ENCODE data around the gene MPHOSPH6. TPM values are rescaled to one million over a fixed set of nuclear protein-coding genes. Genes with fewer than 3 reads are reported as not detected.

Gene MPHOSPH6
- total and polyA plus RNA-seq, 2 of the 13 experiments (the other 11 are each of a cell fraction or from before 2014, with no cell fraction given): 28.4 to 76.4 TPM

DNA sequence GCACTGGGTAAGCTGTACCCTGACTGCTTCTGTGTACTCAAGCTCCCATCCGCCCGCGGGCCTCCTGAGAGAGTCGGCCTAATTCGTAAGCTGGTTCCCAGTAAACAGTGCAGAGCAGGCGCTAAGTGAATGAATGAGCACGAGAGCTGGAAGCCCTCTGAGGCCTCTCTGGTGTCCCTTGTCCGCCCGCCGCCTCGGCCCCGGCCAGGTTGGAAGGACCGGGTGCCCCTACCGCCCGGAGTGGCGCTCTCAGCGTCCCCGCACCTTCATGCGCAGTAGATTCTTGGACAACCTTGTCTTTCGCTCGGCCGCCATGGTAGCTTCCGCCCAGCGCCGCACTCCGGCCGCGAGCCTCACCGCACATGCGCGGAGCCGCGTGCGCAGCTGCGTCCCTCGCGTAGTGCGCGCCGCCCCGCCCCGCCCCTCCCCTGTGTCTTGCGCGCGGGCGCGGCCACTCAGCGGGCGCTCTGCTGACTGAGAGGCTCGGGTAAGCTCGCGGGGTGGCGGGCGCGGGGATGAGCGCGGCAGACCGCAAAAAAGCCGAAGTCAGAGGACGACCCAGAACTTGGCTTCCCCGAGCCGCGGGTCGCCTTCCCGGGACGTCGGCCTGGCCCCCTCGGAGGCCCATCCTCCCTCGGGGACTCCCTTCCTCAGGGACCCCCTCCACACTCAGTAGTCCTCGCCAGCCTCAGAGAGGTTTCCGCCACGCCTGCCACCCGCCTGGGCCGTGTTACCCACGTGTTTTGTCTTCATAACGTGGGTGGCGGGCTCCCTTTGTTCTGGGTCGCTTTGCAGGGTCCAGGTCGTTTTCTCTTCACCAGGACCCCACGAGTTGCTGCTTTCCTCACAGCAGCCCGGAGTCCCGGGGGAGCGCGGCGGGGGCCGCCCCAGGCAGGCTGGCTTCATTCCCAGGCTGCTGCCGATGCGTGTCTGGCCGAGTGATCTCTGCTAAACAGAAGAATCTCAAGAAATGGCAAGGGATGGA lies at the start of gene MPHOSPH6 (continued):
- TF ChIP-seq, protein P1, sequence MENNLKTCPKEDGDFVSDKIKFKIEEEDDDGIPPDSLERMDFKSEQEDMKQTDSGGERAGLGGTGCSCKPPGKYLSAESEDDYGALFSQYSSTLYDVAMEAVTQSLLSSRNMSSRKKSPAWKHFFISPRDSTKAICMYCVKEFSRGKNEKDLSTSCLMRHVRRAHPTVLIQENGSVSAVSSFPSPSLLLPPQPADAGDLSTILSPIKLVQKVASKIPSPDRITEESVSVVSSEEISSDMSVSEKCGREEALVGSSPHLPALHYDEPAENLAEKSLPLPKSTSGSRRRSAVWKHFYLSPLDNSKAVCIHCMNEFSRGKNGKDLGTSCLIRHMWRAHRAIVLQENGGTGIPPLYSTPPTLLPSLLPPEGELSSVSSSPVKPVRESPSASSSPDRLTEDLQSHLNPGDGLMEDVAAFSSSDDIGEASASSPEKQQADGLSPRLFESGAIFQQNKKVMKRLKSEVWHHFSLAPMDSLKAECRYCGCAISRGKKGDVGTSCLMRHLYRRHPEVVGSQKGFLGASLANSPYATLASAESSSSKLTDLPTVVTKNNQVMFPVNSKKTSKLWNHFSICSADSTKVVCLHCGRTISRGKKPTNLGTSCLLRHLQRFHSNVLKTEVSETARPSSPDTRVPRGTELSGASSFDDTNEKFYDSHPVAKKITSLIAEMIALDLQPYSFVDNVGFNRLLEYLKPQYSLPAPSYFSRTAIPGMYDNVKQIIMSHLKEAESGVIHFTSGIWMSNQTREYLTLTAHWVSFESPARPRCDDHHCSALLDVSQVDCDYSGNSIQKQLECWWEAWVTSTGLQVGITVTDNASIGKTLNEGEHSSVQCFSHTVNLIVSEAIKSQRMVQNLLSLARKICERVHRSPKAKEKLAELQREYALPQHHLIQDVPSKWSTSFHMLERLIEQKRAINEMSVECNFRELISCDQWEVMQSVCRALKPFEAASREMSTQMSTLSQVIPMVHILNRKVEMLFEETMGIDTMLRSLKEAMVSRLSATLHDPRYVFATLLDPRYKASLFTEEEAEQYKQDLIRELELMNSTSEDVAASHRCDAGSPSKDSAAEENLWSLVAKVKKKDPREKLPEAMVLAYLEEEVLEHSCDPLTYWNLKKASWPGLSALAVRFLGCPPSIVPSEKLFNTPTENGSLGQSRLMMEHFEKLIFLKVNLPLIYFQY (CRISPR knock-in tag; IDR thresholded peaks at IDR 0.05; ENCODE audit: borderline replicate concordance): peak; percentile 64; the same call in 1 of the 2 replicates
- no peak for TF ChIP-seq SMC3 (IDR thresholded peaks at IDR 0.05; ENCODE audit: low read length)
- TF ChIP-seq THAP11 (CRISPR knock-in tag; IDR thresholded peaks at IDR 0.05): peak; percentile 84
- TF ChIP-seq, protein P2, sequence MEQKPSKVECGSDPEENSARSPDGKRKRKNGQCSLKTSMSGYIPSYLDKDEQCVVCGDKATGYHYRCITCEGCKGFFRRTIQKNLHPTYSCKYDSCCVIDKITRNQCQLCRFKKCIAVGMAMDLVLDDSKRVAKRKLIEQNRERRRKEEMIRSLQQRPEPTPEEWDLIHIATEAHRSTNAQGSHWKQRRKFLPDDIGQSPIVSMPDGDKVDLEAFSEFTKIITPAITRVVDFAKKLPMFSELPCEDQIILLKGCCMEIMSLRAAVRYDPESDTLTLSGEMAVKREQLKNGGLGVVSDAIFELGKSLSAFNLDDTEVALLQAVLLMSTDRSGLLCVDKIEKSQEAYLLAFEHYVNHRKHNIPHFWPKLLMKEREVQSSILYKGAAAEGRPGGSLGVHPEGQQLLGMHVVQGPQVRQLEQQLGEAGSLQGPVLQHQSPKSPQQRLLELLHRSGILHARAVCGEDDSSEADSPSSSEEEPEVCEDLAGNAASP (CRISPR knock-in tag; IDR thresholded peaks at IDR 0.05; ENCODE audit: borderline replicate concordance): no peak
- TF ChIP-seq ZNF468 (CRISPR knock-in tag; IDR thresholded peaks at IDR 0.05): peak; percentile 28; the same call in 1 of the 2 replicates
- no peak for TF ChIP-seq PAF1 (CRISPR knock-in tag; IDR thresholded peaks at IDR 0.05)
- peak; percentile 98 for TF ChIP-seq ZNF670 (CRISPR knock-in tag; IDR thresholded peaks at IDR 0.05; ENCODE audit: borderline replicate concordance)
- TF ChIP-seq ZBTB7A (CRISPR knock-in tag; IDR thresholded peaks at IDR 0.05): peak; percentile 73
- TF ChIP-seq, protein P3, sequence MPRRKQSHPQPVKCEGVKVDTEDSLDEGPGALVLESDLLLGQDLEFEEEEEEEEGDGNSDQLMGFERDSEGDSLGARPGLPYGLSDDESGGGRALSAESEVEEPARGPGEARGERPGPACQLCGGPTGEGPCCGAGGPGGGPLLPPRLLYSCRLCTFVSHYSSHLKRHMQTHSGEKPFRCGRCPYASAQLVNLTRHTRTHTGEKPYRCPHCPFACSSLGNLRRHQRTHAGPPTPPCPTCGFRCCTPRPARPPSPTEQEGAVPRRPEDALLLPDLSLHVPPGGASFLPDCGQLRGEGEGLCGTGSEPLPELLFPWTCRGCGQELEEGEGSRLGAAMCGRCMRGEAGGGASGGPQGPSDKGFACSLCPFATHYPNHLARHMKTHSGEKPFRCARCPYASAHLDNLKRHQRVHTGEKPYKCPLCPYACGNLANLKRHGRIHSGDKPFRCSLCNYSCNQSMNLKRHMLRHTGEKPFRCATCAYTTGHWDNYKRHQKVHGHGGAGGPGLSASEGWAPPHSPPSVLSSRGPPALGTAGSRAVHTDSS (CRISPR knock-in tag; conservative IDR thresholded peaks at IDR 0.05): no peak
- peak; percentile 89 for TF ChIP-seq ZBTB38 (CRISPR knock-in tag; IDR thresholded peaks at IDR 0.05)
- TF ChIP-seq, protein P4, sequence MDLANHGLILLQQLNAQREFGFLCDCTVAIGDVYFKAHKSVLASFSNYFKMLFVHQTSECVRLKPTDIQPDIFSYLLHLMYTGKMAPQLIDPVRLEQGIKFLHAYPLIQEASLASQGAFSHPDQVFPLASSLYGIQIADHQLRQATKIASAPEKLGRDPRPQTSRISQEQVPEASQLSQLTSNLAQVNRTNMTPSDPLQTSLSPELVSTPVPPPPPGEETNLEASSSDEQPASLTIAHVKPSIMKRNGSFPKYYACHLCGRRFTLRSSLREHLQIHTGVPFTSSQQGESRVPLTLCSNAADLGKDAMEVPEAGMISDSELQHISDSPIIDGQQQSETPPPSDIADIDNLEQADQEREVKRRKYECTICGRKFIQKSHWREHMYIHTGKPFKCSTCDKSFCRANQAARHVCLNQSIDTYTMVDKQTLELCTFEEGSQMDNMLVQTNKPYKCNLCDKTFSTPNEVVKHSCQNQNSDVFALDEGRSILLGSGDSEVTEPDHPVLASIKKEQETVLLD (CRISPR knock-in tag; IDR thresholded peaks at IDR 0.05; ENCODE audit: low read depth): peak; percentile 75; the same call in 1 of the 2 replicates
- no peak for TF ChIP-seq DPF2 (CRISPR knock-in tag; IDR thresholded peaks at IDR 0.05; ENCODE audit: borderline replicate concordance, low read depth)
- TF ChIP-seq, protein P5, sequence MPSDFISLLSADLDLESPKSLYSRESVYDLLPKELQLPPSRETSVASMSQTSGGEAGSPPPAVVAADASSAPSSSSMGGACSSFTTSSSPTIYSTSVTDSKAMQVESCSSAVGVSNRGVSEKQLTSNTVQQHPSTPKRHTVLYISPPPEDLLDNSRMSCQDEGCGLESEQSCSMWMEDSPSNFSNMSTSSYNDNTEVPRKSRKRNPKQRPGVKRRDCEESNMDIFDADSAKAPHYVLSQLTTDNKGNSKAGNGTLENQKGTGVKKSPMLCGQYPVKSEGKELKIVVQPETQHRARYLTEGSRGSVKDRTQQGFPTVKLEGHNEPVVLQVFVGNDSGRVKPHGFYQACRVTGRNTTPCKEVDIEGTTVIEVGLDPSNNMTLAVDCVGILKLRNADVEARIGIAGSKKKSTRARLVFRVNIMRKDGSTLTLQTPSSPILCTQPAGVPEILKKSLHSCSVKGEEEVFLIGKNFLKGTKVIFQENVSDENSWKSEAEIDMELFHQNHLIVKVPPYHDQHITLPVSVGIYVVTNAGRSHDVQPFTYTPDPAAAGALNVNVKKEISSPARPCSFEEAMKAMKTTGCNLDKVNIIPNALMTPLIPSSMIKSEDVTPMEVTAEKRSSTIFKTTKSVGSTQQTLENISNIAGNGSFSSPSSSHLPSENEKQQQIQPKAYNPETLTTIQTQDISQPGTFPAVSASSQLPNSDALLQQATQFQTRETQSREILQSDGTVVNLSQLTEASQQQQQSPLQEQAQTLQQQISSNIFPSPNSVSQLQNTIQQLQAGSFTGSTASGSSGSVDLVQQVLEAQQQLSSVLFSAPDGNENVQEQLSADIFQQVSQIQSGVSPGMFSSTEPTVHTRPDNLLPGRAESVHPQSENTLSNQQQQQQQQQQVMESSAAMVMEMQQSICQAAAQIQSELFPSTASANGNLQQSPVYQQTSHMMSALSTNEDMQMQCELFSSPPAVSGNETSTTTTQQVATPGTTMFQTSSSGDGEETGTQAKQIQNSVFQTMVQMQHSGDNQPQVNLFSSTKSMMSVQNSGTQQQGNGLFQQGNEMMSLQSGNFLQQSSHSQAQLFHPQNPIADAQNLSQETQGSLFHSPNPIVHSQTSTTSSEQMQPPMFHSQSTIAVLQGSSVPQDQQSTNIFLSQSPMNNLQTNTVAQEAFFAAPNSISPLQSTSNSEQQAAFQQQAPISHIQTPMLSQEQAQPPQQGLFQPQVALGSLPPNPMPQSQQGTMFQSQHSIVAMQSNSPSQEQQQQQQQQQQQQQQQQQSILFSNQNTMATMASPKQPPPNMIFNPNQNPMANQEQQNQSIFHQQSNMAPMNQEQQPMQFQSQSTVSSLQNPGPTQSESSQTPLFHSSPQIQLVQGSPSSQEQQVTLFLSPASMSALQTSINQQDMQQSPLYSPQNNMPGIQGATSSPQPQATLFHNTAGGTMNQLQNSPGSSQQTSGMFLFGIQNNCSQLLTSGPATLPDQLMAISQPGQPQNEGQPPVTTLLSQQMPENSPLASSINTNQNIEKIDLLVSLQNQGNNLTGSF (CRISPR knock-in tag; IDR thresholded peaks at IDR 0.05): peak; percentile 83
- TF ChIP-seq POLR2AphosphoS2 (IDR thresholded peaks at IDR 0.05; ENCODE audit: low read depth, low read length): no peak

Data from HepG2 (cell line).